Caki2 (cell line): ENCODE measurements around the gene CYLD. TPM values are rescaled to one million over a fixed set of nuclear protein-coding genes. Genes with fewer than 3 reads are reported as not detected.

Source experiments
- DNase-seq: peaks from one replicate; pipeline ENCODE4 v3.0.0-alpha.2; 2015; ENCODE audit warnings: low read depth
- in situ Hi-C: cut with HindIII; loops from 2 replicates; pipeline ENCODE4 v1.10.0; 2016; ENCODE audit warnings: low sequenced_read_pairs, low pct_unique_long_range_greater_than_20kb, mixed read lengths
- total RNA-seq: library from RNA; depleted of rRNA; stranded (reverse); fragments of >200 nt; shearing (Covaris generic); gene quantifications from 2 replicates; pipeline ENCODE4 v1.2.3, GENCODE V29; 2014; ENCODE audit warnings: low replicate concordance

The CYLD gene
- total RNA-seq, 1 experiment from 2014 or later: 6.2 TPM

DNA sequence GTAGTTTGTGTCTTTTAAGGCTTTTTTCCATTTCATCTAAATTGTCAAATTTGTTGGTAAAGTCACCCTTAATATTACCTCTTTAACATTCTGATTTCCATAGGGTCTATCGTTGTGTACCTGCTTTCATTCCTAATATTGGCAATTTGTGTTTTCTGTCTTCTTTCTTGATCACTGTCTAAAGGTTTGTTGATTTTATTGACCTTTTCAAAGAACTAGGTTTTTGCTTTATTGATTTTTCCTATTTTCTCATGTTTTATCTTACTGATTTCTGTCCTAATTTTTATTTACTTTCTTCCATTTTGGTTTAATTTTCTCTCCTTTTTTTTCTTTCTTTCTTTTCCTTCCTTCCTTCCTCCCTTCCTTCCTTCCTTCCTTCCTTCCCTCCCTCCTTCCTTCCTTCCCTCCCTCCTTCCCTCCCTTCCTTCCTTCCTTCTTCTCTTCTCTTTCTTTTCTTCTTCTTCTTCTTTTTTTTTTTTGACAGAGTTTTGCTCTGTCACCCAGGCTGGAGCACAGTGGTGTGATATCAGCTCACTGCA is 86.3 kb downstream of the CYLD start:
- no peak for DNase-seq
- in situ Hi-C loops: no loop called here

DNA sequence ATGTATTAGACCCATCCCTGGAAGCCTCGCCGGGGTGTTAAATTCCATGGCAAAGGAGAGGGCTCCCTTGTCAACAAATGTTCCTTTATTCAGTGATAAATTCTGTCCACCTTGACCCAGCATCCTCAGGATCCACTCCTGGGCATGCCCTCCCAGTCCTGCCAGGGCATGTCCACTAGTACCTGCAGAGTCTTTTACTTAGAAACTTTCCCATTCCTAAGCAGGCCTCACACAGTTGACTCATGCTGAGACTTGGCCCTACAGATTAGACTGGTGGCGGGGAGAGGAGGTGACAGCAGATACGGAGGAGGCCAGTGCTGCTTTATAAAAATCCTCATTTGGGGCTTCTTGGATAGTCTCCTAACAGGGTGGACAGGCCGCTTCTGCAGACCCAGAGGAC is 88.8 kb downstream of the CYLD start:
- no peak for DNase-seq
- in situ Hi-C loops: no loop called here

DNA sequence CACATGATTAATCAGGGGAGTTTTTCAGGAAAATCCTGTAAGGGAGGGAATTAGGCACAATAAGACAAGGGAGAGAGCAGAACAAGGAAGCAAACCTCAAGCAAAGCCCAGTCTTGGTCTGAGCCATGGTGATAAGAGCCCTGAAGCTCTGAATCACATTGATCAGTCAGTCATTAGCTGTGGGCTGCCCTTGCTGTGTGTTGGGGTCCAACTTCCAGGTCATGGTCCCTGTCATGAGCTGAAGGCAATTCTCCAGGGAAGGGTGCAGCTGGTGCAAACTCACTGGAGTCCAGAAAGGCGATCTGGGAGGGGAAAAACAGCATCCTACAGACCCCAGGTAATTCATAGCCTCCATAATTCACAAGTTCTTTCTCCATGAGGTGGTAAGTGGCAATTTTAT is 89.9 kb downstream of the CYLD start:
- DNase-seq: no peak
- in situ Hi-C loops: no loop called here

DNA sequence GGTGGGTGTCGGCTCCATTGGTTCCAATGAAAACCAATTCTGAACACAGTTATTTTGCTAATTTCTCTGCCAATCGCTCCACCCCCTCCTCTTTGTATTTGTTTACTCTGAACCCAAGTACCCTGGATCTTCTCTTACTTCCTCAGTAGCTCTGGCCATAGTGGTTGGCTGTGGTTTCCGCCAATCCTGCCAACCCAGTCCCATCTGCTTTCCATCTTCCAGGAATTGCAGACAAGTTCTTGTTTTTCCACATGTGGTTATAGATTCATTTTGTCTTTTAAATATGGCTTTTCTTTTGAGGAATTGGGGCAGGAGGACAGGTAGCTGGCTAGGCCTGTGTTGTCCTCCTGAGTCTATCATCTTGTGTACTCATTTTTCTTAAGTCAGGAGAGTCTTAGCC is 92.0 kb downstream of the CYLD start:
- in situ Hi-C loops: no loop called here
- no peak for DNase-seq

DNA sequence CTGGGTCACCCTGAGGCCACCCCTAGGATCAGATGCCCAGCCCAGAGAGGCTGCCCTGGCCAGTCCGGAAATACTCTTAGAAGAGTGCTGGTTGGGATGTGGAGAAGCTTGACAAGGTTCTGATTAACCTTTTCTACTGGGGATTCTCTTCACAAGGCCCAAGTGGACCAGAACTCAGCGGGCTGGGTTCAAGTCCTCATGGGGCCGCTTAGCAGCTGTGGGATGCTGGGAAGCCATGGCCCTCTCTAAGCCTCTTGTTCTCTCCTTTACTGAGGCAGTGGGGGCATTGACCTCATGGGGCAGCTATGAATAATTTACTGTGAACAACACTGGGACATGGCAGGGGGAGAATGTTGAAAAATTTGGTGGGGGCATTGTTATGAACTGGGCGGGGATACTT is 92.8 kb downstream of the CYLD start:
- DNase-seq: no peak
- in situ Hi-C loops: no loop called here

DNA sequence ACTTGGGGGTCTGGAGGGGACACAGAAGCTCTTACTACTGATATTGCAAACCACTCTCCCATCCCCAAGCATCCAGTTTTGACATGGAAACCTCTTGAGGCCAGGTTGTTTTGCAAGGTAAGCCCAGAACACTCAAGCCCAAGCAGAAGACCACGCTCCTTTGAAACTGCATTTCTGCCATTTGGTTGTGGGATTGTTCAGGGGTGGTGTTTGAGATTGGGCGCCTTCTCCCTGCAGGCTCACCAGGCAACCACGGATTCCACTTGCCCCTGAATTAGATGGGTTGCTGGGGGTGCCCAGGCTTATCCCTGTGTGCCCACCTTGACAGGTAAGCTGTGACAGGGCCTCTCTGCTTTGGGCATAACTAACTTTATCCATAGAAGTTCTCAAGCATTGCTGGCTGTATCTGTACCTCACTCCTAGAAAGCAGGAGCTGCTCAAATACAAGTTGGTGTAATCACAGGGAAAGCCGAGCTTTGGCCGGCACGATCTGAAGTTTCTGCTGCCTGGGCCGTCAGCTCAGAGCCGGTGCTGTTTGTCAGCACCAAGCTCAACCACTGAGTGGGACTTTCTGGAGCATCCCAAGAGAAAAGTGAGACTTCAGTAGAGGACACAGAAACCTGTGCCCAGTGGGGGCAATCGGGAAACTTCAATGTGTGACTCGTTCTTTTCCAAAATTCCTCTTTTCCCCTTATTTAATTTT is 93.6 kb downstream of the CYLD start:
- in situ Hi-C loops: no loop called here
- no peak for DNase-seq

DNA sequence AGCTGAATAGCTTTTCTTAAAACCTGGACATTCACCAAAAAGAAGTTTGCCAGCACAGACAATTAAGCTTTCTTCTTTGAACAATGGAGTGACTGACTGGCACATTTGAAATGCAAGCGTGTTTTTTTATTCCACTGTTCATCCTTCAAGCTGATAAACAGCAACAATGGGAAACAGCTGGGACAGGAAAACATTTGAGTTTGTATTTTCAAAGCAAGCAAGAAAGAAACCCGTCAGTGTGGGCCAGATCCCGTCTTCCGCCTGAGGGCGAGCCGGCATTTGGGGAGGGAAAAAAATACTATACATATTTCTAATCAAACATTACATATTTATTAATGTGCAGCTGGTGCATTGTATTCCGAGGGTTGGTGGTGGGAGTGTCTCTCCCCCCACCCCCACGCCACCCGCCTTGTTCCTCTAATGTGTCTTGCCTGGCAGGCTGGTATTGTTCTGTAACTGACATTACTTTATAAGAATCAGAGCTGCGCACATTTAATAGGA is 94.3 kb downstream of the CYLD start:
- no peak for DNase-seq
- in situ Hi-C loops: no loop called here

DNA sequence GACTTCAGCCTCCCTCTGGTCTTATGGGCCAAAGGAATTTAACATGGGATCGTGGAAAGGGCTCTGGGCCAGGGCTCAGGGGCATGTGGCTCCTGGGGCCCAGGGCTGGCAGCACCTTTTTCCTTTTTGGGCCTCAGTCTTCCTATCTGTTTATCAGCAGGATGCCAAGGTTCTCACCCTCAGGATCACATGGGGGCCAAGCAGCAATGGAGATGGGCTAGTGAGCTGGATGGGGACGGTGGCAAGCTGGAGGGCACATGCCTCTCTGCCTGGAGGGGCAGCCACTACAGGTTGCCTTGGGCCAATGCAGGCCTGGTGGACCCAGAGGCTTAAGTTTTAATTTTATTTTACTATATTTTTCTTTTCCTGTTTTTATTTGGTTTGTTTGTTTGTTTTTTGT is 95.4 kb downstream of the CYLD start:
- no peak for DNase-seq
- in situ Hi-C loops: no loop called here

DNA sequence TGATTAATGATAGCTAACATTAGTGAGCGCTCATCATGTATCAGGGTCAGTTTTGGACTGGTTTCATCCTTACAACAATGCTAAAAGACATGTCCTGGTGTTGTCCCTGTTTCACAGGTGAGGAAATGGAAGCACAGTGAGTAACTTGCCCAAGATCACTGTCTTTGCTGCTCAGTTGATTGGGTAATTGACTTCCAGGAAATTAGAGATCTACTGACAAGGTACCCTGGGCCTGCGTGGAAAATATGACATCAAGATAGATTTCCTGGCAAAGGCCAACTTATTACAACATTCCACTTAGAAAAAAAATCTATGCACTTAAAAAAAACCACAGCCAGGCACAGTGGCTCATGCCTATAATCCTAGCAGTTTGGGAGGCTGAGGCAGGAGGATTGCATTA is 96.3 kb downstream of the CYLD start:
- in situ Hi-C loops: no loop called here
- DNase-seq: no peak

DNA sequence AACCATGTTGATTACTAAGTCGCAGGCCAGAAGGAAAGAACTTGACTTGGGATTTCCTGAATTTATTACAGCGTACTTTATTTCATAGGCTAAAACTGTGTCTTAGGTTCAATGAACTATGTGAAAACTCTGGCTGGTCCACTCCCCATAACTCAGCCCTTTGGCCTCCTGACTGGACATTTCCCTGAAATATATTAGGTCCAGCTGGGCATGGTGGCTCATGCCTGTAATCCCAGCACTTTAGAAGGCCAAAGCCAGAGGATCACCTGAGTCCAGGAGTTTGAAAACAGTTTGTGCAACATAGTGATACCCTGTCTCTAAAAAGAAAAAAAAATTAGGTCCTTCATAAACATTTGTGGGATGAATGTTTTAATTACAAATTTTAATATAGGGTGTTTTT is 97.0 kb downstream of the CYLD start:
- in situ Hi-C loops: no loop called here
- no peak for DNase-seq

DNA sequence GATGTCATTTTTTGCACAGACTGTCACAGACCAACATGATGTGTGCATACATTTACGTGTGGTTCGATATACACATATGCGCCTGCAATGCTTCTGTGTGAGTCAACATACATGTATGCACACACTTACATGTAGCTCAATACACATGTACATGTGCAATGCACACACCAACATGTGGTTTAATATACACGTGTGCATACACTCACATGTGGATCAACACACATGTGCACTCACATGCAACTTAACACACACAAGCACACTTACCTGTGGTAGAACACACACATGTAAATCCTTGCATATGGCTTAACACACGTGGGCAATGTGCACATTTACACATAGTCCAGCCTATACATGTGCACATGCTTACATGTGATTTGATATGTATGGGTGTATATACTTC is 97.5 kb downstream of the CYLD start:
- in situ Hi-C loops: no loop called here
- no peak for DNase-seq

DNA sequence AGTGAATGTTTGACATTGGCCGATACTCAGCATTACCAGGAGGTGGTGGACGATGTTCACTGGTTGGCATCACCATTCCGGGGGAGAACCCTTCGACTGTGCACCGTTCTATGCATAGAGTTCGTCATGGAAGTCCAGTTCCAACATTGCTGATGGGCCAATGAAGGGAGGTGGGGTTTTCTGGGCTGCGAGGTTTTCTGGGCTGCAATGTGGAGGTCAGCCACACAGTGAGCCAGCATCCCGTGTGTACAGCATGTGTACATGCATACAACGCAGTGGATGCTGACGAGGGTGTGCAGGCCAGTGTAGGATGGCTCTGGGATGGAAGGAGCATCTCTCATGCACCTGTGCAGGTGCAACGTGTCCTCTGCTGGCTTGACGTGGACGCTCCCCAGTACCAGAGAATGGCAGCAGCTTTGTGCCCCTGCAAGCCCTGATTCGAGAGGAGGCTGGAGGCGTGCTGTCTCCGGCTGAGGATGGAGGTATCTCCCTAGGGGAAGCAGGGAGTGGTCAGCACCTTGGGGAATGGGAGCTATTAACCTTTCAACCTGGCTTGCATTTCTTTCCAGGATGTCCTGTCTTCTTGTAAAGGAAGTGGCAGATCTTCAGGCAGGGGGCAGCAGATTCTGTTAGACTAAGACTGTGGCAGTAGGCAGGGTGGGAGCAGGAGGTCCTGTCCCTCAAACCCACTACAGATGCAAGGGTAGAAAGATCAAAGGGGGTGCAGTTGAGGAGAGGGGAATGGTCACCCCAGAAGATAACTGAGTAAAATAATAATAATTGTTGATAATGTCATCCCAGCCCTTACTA is 98.2 kb downstream of the CYLD start:
- no peak for DNase-seq
- in situ Hi-C loops: no loop called here

DNA sequence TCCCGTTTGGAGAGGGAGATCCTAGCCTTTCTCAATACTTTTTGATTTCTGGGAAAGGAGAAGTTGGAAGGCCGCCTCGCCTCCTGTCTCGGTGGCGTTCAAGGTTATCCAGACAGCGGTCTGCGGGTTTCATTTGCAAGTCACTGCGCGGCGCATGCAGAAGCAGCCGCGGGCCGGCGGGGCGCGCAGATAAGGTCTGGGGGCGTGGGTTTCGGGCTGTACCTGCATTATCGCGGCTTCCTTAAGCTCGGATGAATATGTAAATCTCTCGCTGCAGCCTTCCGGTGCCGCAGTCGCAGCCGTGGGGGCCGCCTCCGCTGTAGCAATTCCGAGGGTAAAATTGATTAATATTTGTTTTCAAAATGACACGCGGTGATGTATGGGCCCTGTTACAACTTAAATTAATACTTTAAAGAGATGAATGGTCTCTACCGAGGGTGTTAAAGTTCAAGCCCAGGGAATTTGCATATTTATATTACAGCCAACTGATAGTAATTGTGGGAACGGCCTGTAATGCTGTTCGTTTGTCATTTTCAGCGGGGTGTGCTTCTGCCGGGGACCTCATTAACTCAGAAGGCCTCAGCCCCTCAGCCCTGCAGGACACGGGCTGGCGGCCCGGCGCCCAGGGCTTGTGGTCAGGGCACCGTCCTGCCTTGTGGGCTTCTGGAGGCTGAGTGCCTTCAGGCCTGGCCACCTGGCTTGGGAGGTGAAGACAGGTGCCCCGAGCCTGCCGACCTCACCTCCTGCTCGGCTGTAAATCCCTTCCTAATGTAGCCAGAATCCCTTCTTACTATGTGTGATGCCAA is 99.4 kb downstream of the CYLD start:
- no peak for DNase-seq
- in situ Hi-C loops: no loop called here

DNA sequence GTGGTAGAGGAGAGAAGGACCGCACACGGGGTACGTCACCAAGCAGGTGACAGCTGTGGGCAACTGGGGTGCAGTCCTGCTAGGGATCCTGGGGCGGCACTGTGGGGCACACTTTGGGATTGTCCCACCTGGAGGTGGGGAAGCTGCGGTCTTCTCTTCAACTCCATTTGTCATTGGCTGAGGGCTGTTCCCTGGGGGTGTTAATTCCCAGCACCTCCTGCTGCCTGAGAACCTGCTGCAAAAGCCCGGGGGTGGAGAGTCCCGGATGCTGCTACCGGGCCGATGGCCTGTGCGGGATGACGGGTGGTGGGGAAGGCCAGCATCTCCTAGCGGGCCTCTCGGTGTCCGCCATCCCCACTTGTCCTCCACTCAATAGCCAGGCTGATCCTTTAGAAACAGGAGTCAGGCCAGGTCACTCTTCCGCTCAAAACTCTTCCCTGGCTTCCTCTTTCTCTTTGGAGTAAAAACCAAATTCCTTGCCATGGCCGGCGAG is 100.2 kb downstream of the CYLD start:
- in situ Hi-C loops: no loop called here
- no peak for DNase-seq

DNA sequence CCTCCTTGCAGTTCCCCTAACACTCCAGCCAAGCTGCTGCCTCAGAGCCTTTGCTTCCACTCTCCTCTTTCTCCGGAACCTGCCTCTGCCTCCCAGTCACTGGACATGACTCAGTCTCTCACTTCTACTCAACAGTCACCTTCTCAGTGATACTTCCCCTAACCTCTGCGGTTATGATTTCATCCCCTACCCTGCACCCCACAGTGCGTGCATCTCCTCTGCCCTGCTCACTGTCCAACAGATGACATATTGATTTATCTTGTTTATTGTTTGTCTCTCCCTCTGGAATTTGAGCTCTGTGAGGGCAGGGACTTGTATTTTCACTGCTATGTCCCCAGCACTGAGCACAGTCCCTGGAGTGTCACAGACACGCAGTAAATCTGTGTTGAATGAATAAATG is 100.7 kb downstream of the CYLD start:
- no peak for DNase-seq

DNA sequence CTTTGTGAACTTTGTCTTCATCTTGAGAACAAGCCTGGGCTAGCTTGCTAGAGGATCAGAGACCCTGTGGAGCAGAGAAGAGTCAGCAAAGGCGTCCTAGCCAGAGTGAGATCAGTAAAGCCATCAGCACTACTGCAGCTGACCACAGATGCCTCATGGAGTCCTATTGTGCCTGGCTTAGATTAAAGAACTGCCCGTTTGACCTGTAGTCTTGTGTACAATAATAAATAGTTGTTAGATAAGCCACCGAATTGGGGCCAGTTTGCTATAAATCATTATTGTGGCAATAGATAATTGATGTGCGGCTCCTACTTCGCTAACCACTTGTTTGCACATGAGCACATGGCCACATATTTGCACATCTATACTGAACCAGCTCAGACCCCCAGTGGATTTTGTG is 103.0 kb downstream of the CYLD start:
- in situ Hi-C loops: no loop called here
- no peak for DNase-seq

More for the DNA sequence above, 100.7 kb downstream of the CYLD start:
- in situ Hi-C loops: no loop called here

DNA sequence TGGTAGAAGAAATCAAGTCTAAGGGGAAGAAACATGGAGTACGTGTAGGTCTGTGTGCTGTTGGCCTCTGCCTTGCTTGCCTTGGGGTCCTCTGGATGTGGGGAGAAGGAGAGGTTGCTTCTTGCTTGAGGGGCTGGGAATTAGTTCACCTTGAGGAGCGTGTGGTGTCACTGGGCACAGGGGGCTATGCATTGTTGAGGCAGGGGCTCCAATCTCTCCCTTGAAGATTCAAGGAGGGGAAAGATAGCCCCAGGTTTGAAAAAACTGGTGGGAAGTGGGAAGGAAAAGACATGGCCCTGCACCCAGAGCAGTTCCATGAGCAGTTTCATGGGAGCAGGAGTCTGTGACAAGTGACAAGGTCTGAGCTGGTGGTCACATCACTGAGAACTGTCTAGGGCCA is 103.4 kb downstream of the CYLD start:
- DNase-seq: no peak
- in situ Hi-C loops: no loop called here

DNA sequence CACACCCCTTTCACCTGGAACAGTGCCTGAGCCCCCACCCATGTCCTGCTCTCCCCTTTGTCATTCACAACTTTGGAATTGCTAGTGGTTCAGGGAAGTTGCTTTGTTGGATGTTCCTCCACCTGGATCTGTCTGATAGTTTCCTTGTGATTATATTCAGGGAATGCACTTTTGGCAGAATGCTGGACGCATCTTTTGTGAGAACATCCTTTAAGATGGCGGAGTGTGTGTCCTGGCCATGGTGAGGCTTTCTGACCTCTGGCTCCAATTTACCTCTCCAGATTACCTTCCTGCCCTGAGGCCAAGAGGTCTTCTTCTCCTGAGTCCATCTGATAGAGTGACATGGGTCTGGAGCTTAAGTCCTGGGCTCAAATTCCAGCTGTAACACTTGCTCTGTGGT is 104.6 kb downstream of the CYLD start:
- no peak for DNase-seq
- in situ Hi-C loops: no loop called here

DNA sequence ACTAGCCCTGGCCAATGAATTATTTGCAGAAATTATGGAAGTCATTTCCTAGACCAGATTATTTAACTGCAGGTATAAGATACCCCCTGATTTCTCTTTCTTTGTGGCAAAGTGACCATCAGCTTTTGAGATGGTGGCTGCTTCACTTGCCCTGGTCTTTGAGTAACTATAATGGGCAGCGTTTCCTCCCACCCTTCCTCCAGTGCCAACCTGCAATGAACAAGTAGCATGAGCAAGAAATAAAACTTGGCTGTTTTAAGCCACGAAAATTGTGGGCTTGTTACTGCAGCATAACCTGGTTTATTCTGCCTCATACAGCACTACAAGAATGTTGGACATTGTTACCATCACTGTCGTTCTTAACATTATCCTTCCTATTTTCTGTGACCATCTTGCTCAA is 105.3 kb downstream of the CYLD start:
- in situ Hi-C loops: no loop called here

More for the DNA sequence above, 105.3 kb downstream of the CYLD start:
- DNase-seq: no peak
